Heart right ventricle (tissue), 16 donors: Measurements from ENCODE around the gene RGS2. TPM values are rescaled to one million over a fixed set of nuclear protein-coding genes. Genes with fewer than 3 reads are reported as not detected.
A peak's percentile ranks its signal among the peaks of the same experiment; 100 is the strongest.

ENCODE experiments used
- ATAC-seq, 8 donors: fragments of 200-7000 bp; cut with Tn5 transposase; one replicate each; pipeline ENCODE4 v1.9.1; 2020; ENCODE audit warnings: mild to moderate bottlenecking in 8 of 8, moderate library complexity in 8 of 8, moderate number of reproducible peaks in 1 of 8
- DNase-seq, 2 donors: peaks; one replicate each; pipeline ENCODE4 v3.0.0-alpha.2; 2020
- H3K27ac ChIP-seq, 10 donors: fragments of 200-600 bp; sonication (generic) in 2 of 10; one replicate each; pipeline versions ENCODE4 v1.5.0 to v1.8.0; 2020 to 2022; ENCODE audit warnings: mild to moderate bottlenecking in 3 of 10
- H3K27me3 ChIP-seq, 7 donors: fragments of 200-600 bp; one replicate each; pipeline ENCODE4 v1.8.0; 2021 to 2022; ENCODE audit warnings: mild to moderate bottlenecking in 2 of 7
- H3K36me3 ChIP-seq, 9 donors: fragments of 200-600 bp; sonication (generic) in 1 of 9; one replicate each; pipeline versions ENCODE4 v1.5.0 to v1.8.0; 2020 to 2022; ENCODE audit warnings: mild to moderate bottlenecking in 2 of 9
- H3K4me1 ChIP-seq, 9 donors: fragments of 200-600 bp; sonication (generic) in 1 of 9; one replicate each; pipeline versions ENCODE4 v1.5.0 to v1.8.0; 2020 to 2022; ENCODE audit warnings: mild to moderate bottlenecking in 4 of 9
- H3K4me3 ChIP-seq, 10 donors: fragments of 200-600 bp; sonication (generic) in 2 of 10; one replicate each; pipeline versions ENCODE4 v1.5.0 to v1.8.0; 2020 to 2022; ENCODE audit warnings: mild to moderate bottlenecking in 7 of 10, moderate library complexity in 2 of 10
- H3K9me3 ChIP-seq, 11 donors: fragments of 200-600 bp in 10 of 11; sonication (generic) in 2 of 11; one replicate each; pipeline versions ENCODE4 v1.5.0 to v1.8.0; 2013 to 2022; ENCODE audit warnings: mild to moderate bottlenecking in 2 of 11, control low read depth in 1 of 11, moderate library complexity in 1 of 11
- WGBS, 2 donors: extraction: QIAGEN DNeasy Blood & Tissue Kit; methylation state at CpG; one replicate each; pipeline ENCODE4 v1.1.7; 2013; ENCODE audit warnings: inconsistent platforms in 1 of 2; 5-methylcytosine and 5-hydroxymethylcytosine counted together
- intact Hi-C, 10 donors: fragments of 100-400 bp; cut with DNase I; formaldehyde crosslinking; loops; one replicate each; pipeline versions ENCODE4 v1.11.1 to v1.14.2; 2022
- polyA plus RNA-seq, 2 donors: library from polyadenylated mRNA; stranded (reverse); fragments of 200-250 nt; gene quantifications; one replicate each; pipeline ENCODE4 v1.2.3, GENCODE V29; 2013
- total RNA-seq, 10 donors: library from RNA; stranded (reverse); fragmentation: NEBNext Ultra II Directional in 3 of 10; extraction: Animal tissue kit (Norgen Biotek cat#: 25700) in 3 of 10; gene quantifications; one replicate each; pipeline versions ENCODE4 v1.2.1 to v1.2.4, GENCODE V29; 2021 to 2023
- TF ChIP-seq, protein P1 (sequence below), 9 donors: fragments of 200-600 bp; sonication (generic) in 2 of 9; IDR thresholded peaks; one replicate each; pipeline versions ENCODE4 v1.5.0 to v1.8.0; 2021 to 2022; ENCODE audit warnings: antibody characterized with exemption in 9 of 9, mild to moderate bottlenecking in 5 of 9, moderate library complexity in 1 of 9
- donor health status: Arrhythmogenic right ventricular cardiomyopathy.
- donor health status: ischemic (EF 13 %, LVEDD 7.1; RV severe dilation, severe dysfunction).
- donor health status: healthy with polysubstance abuse.
- donor health status: DM: no; HTN: yes; CAD: no.
- donor health status: DM: no; HTN: no; CAD: no.
- donor health status: ischemic (EF 25% LVEDD 6.9; RV normal size, moderate dysfunction).
- donor health status: ischemic (EF 25% LVEDD 5.7; RV mildly dilated, moderate dysfunction).
- donor health status: healthy.
- donor health status: DM: yes; HTN: yes; CAD: no.
- donor health status: Ischemic cardiomyopathy.
- donor health status: ischemic (EF 35%, LVEDD 5.7; RV mildly dilated, moderate dysfunction).
- donor health status: nonischemic (EF 11% LVEDD 7.7; RV severe dilation, severe dysfunction).
- donor health status: DM: yes; HTN: yes; CAD: no.
- donor health status: PGD.
- donor health status: ischemic (EF 29% LVEDD 5.4; RV normal size, mild dysfunction).
- donor health status: nonischemic (EF 23%, LVEDD 6.1; RV moderate dilation, normal function).

The RGS2 gene
- total and polyA plus RNA-seq, 12 donors = 12.2 to 30.8 (median 18.2) TPM

- Histone ChIP-seq H3K4me3 (no peak overlapping the region), H3K36me3 (no peaks in the 10 kb centered on the region), H3K27me3 (no peaks in the 10 kb centered on the region), H3K9me3 (no peaks in the 10 kb centered on the region), H3K4me1 (peaks cover 0 to 7% (median 3%) of the 10 kb centered on the region in 9 donors), H3K27ac (no peak overlapping the region)
- ATAC-seq = peak in 2 of 8 donors; percentile 44 to 65
- TF ChIP-seq, protein P1, sequence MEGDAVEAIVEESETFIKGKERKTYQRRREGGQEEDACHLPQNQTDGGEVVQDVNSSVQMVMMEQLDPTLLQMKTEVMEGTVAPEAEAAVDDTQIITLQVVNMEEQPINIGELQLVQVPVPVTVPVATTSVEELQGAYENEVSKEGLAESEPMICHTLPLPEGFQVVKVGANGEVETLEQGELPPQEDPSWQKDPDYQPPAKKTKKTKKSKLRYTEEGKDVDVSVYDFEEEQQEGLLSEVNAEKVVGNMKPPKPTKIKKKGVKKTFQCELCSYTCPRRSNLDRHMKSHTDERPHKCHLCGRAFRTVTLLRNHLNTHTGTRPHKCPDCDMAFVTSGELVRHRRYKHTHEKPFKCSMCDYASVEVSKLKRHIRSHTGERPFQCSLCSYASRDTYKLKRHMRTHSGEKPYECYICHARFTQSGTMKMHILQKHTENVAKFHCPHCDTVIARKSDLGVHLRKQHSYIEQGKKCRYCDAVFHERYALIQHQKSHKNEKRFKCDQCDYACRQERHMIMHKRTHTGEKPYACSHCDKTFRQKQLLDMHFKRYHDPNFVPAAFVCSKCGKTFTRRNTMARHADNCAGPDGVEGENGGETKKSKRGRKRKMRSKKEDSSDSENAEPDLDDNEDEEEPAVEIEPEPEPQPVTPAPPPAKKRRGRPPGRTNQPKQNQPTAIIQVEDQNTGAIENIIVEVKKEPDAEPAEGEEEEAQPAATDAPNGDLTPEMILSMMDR (IDR thresholded peaks at IDR 0.05) = no peak
- intact Hi-C loops = no loop called here
- WGBS, 2 donors = 65 to 70% methylated on average over 4 of the region's 4 CpGs
- DNase-seq = no peak
These were observed 53.0 kb downstream of the RGS2 start for GRCh38 chr1:192861860-192862259.

Other genes with a start within 250 kb of the RGS2 start
- 1 to 10 TPM in 4 of 10 donors, under 1 TPM in 6; 0.30 to 7.2 (median 0.84) TPM for gene RGS1, start 233.3 kb upstream of the RGS2 start, total RNA-seq
- 1 to 10 TPM in 1 of 2 donors, under 1 TPM in 1; 0.95 to 5.8 TPM for gene RGS1, start 233.3 kb upstream of the RGS2 start, polyA plus RNA-seq
- under 1 TPM in 2 of 10 donors, not detected in 8; 0.12 to 0.13 TPM for gene RGS13, start 172.9 kb upstream of the RGS2 start, total RNA-seq
- gene RGS13, start 172.9 kb upstream of the RGS2 start, polyA plus RNA-seq = under 1 TPM in 1 of 2 donors, not detected in 1; 0.15 TPM